ENCODE results near the gene CEACAM1.
"Not testable (repeated sequence)": the region's sequence is repeated elsewhere in the genome, so short reads cannot be mapped to it uniquely, and the experiment has no call there.

CEACAM1 gene

DNA sequence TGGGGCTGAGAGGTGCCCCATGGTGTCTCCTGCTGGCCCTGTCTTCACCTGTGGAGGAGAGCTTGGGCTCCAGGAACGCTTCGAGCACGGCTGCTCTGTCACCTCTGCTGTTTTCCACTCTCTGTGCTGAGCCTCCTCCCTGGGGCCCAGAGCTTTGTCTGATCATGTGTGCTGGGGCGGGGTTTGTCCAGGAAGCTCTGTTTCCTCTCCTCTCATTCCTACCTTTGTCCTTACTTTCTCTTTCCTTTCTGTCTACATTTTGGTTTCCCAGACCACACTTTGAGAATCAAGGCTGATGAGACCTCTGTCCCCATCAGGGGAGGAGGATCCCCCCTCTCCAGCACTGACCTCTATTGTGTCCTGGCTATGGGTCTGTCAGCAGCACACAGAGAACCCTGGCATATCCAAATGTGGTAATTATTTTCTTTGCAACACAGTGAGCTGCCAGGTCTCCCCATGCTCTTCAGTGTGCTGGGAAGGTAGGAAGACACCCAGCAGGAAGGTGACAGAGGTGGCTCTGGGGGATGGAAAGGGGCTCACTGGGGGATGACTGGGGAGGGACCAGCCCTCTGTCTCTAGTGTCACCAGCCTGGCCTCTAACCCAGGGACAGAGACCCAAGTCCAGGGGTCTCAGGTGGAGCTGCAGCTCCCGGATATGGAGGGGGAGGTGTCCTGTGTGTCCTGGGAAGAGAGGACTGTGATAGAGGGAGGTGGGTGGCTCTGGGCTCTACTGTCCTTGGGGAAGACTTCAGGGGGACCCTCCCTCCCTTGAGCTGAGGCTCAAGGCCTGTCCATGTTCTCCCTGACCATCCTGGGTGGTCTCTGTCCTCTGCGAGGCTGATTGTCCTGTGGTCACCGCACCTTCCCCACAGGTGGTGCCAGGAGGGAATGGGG lies at the start of gene CEACAM1:
TSS of gene CEACAM1 (minus strand) at position 128 of the 894 bp plus-strand sequence. CDS start at position 21, 107 bp downstream.
- no peak for DNase-seq

DNA sequence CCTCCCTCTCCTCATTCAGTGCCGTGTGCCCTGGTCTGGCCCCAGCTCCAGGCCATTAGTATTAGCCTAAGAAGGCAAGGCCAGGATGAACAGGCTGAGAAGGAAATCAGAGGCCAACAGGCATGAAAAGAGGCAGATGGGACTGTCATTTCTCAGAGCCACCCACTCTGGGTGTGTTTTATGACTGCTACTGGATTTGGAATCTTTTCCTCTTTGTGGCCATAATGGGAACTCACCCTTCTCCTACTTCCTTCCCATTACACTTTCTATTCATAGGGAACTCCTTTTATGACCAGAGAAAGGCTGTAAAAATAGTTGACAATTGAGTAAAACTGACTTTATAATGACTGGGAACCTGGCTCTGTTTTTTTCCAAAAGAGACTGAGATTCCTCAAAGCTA lies 48.7 kb upstream of the CEACAM1 start:
- DNase-seq, result no peak

DNA sequence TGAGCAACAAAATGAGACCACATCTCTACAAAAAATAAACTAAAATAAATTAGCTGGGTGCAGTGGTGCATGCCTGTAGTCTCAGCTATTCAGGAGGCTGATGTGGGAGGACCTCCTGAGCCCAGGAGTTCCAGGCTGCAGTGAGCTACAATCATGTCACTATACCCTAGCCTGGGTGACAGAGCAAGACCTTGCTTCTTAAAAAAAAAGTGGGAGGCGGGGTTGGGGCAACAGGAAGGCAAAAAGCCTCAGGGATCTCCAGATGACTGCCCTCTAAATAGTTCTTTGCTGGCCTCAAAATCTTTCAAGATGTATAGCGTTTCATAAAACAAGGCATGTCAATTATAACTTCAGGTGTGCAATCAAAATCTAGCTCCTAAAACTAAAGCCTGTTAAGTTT lies 48.0 kb upstream of the CEACAM1 start:
- DNase-seq, result no peak

GRCh38 chr19:42573642-42574041 lies 45.4 kb upstream of the CEACAM1 start:
- no peak for DNase-seq

GRCh38 chr19:42571116-42571515 lies 42.8 kb upstream of the CEACAM1 start:
- no peak for DNase-seq

- no peak for DNase-seq
Observed at GRCh38 chr19:42569193-42569592, 40.9 kb upstream of the CEACAM1 start.

DNA sequence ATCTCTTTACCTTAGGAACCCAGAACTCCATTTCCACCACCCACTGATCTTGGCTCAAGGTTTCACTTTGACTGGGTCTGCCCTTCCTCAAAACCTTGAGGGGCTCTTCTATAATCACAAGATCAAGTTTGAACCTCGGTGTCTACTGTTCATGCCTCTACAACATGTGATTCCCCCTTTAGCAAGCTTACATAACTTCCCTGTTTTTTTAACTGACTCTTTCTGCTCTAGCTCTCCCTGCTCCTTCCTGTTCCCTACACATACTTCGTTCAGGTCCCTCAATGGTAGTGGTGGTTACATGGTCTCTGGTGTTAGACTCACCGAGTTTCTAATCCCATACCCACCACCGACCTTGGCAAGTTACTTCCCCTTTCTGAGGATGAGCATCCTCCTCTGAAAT lies 39.7 kb upstream of the CEACAM1 start:
- no peak for DNase-seq

- DNase-seq, result no peak
Observed at GRCh38 chr19:42567567-42567966, 39.3 kb upstream of the CEACAM1 start.

DNA sequence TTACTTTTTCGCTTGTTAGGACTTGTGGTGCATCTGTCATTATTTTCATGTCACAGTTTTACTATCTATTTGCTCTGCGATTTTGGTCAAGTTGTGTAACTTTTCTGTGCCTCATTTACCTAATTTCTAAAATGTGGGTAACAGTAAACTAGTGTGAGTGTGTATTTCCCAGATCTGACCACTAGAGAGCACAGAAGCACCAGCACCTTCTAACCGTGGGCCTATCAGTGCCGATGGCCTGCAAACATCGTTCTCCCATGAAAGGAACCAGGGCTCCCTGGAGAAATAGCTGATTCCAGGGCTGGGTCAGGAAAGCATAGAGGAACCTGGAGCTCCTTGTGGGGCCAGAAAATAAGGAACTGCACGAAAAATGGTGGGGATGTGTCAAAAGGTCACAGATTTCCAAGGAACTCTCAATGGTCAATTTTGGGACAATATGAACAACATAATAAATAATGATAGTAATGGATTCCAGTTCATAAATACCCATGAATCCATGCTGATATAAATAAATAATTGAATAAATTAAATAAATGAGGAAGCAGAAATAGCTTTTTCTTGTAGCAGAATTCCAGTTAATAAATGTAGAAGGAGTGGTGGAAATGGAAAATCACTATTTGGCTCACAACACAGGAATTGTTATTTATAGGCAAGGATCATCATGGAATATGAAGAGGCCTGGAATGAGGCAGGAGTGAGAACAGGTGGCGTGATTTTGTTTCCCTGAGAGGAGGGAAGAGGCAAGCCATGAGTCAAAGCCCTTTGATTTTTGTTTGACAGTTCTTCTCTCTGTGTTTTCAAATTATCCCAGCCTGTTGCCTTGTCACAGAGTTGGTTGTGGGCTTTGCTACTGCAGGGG lies 35.3 kb upstream of the CEACAM1 start:
- DNase-seq, result peak; percentile 13 to 40

GRCh38 chr19:42561512-42561911 lies 33.2 kb upstream of the CEACAM1 start:
- DNase-seq, result no peak

DNA sequence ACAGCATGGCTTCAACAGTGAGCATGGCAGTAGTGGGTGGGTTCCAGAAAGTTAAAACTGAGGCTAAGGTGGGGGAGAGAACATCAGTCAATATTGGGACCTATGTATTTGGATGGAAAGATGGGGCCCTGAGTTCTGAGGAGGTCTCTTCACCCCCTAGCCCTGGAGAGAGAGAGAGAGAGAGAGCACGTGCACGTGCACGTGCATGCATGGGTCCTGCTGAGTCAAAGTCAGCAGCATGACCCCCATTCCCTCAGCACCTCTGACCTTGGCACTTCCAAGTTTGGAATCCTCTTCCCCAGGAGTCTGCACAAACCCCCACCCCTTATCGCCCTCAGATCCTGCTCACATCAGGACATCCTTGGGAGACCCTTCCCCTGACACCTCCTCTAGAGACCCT lies 32.5 kb upstream of the CEACAM1 start:
- no peak for DNase-seq

- no peak for DNase-seq
Observed at GRCh38 chr19:42558450-42559150, 30.3 kb upstream of the CEACAM1 start.

- not testable (repeated sequence) for DNase-seq
Observed at GRCh38 chr19:42557386-42557871, 29.1 kb upstream of the CEACAM1 start.

GRCh38 chr19:42555801-42556200 lies 27.5 kb upstream of the CEACAM1 start:
- no peak for DNase-seq

- no peak for DNase-seq
Observed at GRCh38 chr19:42555317-42555716, 27.0 kb upstream of the CEACAM1 start.

DNA sequence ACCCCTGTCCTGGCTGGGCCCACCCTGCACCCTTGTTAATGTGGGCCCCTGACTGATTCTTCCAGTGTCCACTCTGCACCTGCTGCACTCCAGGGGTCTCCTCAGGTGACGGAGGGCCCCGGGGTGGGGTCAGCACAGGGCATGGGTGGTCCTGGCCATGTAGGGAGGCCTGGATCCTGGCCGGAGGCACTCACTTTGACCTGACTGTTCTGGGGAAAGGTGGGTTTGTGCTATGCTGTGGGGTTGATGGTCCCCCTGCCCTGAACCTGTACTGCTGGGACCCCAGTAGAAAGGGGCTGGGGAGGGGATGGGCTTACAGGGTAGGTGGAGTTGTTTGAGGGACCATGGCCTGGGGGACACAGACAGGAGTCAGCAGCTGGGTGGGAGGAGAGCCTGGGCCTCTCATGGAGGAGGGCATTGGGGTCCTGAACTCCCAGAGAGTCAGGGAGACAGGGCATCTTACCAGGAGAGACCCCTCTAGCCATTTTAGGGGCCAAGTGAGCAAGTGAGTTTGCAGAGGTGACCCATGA lies 25.8 kb upstream of the CEACAM1 start:
- no peak for DNase-seq

GRCh38 chr19:42553292-42554045 lies 25.2 kb upstream of the CEACAM1 start:
- no peak for DNase-seq

DNA sequence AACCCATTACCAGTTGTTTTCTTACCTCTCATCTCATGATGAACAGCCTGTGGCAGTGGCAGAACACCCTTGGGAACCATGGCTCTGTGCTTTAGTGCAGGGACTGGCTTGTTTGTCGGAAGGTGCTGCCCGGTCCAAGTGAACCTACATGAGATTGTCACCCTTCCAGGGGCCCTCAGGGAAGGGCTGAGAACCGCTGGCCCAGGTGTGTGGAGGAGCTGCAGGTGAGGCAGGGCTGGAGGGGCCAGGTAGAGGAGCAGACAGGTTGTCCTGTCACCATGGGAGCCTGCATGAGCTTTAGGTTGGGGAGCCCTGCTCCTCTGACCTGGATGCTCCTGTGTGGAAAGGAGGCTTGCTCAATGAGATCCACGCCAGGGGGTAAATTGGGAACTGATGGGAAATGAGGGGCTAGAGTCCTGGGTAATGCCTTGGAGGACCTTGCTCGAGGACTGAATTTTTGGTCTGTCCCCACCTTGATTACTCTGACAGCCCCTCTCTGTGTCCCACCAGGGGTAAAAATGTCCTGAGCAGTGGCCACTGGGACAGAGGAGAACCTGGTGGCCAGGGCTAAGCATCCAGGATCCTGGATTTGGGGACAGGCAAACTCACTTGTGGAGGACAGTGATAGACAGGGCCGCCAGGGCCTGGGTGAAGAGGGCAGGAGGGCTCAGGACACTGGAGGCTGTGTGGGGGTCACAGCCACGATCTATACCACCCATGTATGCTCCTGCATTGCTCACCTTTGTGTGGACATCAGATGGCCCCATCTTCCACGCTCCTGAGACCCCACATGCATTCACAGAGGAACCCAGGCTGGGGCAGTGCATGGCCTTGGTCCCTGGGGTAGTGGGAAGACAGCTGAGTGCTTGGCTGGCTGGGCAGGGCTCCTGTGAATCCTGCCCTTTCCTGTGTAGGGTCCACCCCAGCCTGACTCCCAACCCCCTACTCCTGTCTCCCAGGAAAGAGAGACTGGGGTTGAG lies 24.1 kb upstream of the CEACAM1 start:
- no peak for DNase-seq

DNA sequence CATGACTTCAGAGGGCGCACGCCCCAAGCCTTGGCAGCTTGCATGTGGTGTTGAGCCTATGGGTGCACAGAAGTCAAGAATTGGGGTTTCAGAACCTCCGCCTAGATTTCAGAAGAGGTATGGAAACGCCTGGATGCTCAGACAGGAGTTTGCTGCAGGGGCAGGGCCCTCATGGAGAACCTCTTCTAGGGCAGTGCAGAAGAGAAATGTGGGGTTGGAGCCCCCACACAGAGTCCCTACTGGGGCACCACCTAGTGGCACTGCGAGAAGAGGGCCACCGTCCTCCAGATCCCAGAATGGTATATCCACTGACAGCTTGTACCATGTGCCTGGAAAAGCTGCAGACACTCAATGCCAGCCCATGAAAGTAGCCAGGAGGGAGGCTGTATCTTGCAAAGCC lies 22.2 kb upstream of the CEACAM1 start:
- not testable (repeated sequence) for DNase-seq

DNA sequence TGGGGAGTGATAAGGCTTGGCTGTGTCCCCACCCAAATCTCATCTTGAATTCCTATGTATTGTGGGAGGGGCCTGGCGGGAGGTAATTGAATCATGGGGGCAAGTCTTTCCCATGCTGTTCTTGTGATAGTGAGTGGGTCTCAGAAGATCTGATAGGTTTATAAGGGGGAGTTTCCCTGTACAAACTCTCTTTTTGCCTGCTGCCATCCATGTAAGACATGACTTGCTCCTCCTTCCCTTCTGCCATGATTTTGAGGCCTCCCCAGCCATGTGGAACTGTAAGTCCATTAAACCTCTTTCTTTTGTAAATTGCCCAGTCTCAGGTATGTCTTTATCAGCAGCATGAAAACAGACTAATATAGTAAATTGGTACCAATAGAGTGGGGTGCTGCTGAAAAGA lies 20.8 kb upstream of the CEACAM1 start:
- DNase-seq, result not testable (repeated sequence)

DNA sequence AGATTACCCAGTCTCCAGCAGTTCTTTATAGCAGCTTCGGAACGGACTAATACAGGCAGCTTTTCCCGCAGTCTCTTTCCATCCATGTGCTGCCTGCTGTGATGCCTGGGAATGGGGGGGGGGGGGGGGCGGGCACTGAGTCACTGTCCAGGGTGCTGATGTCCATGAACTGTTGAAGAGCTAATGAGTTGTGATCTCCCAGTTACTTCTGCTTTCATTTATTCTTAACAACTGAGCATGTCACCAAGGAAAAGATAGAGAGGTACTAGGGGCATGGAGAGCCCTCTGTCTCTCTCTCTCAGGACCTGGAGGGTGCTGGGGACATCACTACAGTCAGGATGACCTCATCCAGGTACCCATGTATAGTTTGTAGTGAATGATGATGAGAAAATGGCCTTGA lies 20.3 kb upstream of the CEACAM1 start:
- no peak for DNase-seq
